Measurements from ENCODE around the gene CEACAM16. TPM values are rescaled to one million over a fixed set of nuclear protein-coding genes. Genes with fewer than 3 reads are reported as not detected.
A peak's percentile ranks its signal among the peaks of the same experiment; 100 is the strongest.

Gene CEACAM16
- total and polyA plus RNA-seq, 9 of the 15 experiments (the other 6 are each of a cell fraction or from before 2014, with no cell fraction given): not detected

DNA sequence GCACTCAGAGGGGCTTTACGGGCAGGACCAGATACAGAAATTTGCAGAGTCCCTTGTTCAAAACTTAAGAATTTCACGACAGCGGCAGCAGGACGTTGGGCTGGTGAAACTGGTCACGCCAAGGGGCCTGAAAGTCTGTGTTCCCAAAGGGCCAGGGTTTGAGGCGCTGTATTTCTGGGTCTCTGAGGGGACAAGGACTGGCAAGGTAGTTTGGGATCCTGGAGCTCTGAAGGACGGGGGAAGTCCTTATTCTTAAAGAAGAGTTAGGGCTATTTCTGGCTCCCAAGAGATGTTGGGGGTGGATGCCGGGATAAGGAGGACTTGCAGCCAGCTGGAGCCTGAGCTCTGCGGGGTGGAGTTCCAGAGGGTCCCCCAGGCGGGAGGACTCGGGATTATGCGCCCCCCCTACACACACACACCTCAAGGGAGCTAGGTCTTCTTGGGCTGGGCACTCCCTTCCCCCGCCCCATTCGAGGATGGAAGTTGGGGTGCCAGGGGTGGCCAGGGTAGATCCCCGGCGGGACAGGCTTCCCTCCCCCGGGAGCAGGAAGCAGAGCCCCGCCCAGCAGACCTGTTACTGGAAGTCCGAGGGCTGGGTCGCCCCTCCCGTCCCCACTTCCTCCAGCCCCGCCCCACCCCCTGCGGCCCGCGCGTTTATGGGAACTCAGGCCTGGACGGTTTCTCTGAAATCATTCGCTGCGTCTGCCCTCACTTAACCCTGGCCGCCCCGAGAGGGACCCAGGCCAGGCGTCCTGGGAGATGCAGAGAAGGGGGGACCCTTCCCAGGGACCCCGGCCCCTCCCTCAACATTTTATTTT lies 55.2 kb downstream of the CEACAM16 start (continued):
- TF ChIP-seq ZNF639 (CRISPR knock-in tag; conservative IDR thresholded peaks at IDR 0.05 in 1 of 2, IDR thresholded peaks at IDR 0.05 in 1 of 2) (no peak), RBM14 (IDR thresholded peaks at IDR 0.05; ENCODE audit: borderline replicate concordance, insufficient read depth, low read depth, low read length) (no peak), YY1 (IDR thresholded peaks at IDR 0.05; ENCODE audit: borderline replicate concordance in 1 of 3, control insufficient read depth in 1 of 3, extremely low read depth in 1 of 3, insufficient read depth in 3 of 3, insufficient read length in 1 of 3, insufficient replicate concordance in 2 of 3, low read depth in 1 of 3, low read length in 2 of 3) (no peak), NFIC (IDR thresholded peaks at IDR 0.05) (peak; percentile 33), GABPA (tag; conservative IDR thresholded peaks at IDR 0.05; ENCODE audit: low read depth) (peak; percentile 70), RFX5 (IDR thresholded peaks at IDR 0.05; ENCODE audit: low read depth, low read length) (no peak), POLR2A (conservative IDR thresholded peaks at IDR 0.05) (peak; percentile 63), ZEB2 (IDR thresholded peaks at IDR 0.05) (0 out of 2 replicates have a peak, but pooled peaks have one; percentile 14), GATAD2A (IDR thresholded peaks at IDR 0.05) (0 out of 2 replicates have a peak, but pooled peaks have one; percentile 57), EP400 (IDR thresholded peaks at IDR 0.05) (peak; percentile 67; the same call in 1 of the 2 replicates), POLR2B (IDR thresholded peaks at IDR 0.05; ENCODE audit: low read depth, partially characterized antibody) (peak; percentile 34), POLR2AphosphoS5 (IDR thresholded peaks at IDR 0.05; ENCODE audit: control insufficient read depth, insufficient read depth, low read depth, low read length) (0 out of 2 replicates have a peak, but pooled peaks have one; percentile 24), ETV6 (IDR thresholded peaks at IDR 0.05; ENCODE audit: borderline replicate concordance in 1 of 2, low read depth in 2 of 2, low read length in 1 of 2) (peak; percentile 58 to 71; a peak in 2 of 4 replicates), ETV6 (CRISPR knock-in tag; IDR thresholded peaks at IDR 0.05; ENCODE audit: borderline replicate concordance) (no peak), PML (IDR thresholded peaks at IDR 0.05; ENCODE audit: low read length) (no peak), VEZF1 (CRISPR knock-in tag; IDR thresholded peaks at IDR 0.05) (peak; percentile 94), MLLT1 (IDR thresholded peaks at IDR 0.05) (peak in 1 of 2 experiments; percentile 34; a peak in 1 of 4 replicates), RBFOX2 (IDR thresholded peaks at IDR 0.05; ENCODE audit: low read depth, low read length) (peak; percentile 68), FOXJ2 (tag; IDR thresholded peaks at IDR 0.05) (no peak), ZNF347 (CRISPR knock-in tag; IDR thresholded peaks at IDR 0.05; ENCODE audit: low read depth) (no peak)
- TF ChIP-seq, protein P1, sequence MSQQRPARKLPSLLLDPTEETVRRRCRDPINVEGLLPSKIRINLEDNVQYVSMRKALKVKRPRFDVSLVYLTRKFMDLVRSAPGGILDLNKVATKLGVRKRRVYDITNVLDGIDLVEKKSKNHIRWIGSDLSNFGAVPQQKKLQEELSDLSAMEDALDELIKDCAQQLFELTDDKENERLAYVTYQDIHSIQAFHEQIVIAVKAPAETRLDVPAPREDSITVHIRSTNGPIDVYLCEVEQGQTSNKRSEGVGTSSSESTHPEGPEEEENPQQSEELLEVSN (IDR thresholded peaks at IDR 0.05; ENCODE audit: borderline replicate concordance in 1 of 2, extremely low read depth in 1 of 2, insufficient read depth in 1 of 2, insufficient read length in 1 of 2, low read depth in 1 of 2, low read length in 1 of 2, poor library complexity in 1 of 2, severe bottlenecking in 1 of 2): peak in 1 of 2 experiments; percentile 29
